Ishikawa (cell line): ENCODE measurements around the gene JPT2.

ENCODE experiments used
- CEBPB ChIP-seq: IDR thresholded peaks from 2 replicates; pipeline ENCODE4 v1.6.1; 2012
- EP300 ChIP-seq: IDR thresholded peaks from 2 replicates; pipeline ENCODE4 v1.6.1; 2012; ENCODE audit warnings: borderline replicate concordance
- RAD21 ChIP-seq: IDR thresholded peaks from 2 replicates; pipeline ENCODE4 v1.6.1; 2012; ENCODE audit warnings: low read depth
- REST ChIP-seq: IDR thresholded peaks from 2 replicates; pipeline ENCODE4 v1.6.1; 2012; ENCODE audit warnings: low read depth, mild to moderate bottlenecking
- TEAD4 ChIP-seq: IDR thresholded peaks from 2 replicates; pipeline ENCODE4 v1.6.1; 2012

GRCh38 chr16:1701216-1701878 is 23.3 kb downstream of the JPT2 start:
- TF ChIP-seq EP300 (no peak), REST (no peak), RAD21 (no peak), TEAD4 (no peak), CEBPB (no peak)
